Measurements from ENCODE around the gene SOX2.

SOX2 gene

DNA sequence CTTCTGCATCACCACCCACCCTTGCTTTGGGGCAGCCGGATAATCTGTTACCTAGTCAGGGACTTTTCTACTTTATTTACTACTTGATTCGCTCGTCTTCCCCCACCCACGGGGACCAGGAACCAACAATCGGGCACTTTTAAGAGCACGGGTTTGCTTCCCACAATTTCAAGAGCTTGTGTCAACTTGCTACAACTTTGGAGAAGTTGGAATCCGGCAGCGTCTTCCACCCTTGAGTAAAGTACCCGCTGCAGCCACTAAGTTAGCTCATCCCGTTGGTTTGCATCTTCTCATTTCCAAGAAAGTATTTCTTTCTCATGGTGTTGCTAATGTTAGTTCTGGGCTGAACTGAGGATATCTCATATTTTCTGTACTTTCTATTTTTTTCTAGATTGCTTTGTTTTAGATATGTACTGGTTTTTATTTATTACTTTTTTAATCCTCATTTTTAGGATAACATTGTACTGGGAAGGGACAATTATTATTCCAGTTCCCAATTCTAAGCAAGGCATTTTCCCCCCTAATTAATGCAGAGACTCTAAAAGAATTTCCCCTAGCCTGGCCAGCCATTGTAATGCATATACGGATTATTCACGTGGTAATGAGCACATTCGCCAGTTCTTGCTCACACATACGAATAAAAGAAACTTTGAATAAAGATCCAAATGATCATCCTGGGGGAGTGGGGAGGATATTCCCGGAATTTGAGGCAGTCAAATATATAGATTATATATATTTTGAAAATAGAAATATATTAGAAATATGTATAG is 4.0 kb downstream of the SOX2 start:
- TF ChIP-seq POLR2AphosphoS5 (IDR thresholded peaks at IDR 0.05; ENCODE audit: low read depth, low read length), result no peak; the same call in 1 of the 2 replicates
- TF ChIP-seq SIN3A (IDR thresholded peaks at IDR 0.05; ENCODE audit: borderline replicate concordance, insufficient read depth, low read length), result no peak
- no peak for TF ChIP-seq TAF1 (IDR thresholded peaks at IDR 0.05; ENCODE audit: borderline replicate concordance, insufficient read depth, low read length)
- TF ChIP-seq, protein P1, sequence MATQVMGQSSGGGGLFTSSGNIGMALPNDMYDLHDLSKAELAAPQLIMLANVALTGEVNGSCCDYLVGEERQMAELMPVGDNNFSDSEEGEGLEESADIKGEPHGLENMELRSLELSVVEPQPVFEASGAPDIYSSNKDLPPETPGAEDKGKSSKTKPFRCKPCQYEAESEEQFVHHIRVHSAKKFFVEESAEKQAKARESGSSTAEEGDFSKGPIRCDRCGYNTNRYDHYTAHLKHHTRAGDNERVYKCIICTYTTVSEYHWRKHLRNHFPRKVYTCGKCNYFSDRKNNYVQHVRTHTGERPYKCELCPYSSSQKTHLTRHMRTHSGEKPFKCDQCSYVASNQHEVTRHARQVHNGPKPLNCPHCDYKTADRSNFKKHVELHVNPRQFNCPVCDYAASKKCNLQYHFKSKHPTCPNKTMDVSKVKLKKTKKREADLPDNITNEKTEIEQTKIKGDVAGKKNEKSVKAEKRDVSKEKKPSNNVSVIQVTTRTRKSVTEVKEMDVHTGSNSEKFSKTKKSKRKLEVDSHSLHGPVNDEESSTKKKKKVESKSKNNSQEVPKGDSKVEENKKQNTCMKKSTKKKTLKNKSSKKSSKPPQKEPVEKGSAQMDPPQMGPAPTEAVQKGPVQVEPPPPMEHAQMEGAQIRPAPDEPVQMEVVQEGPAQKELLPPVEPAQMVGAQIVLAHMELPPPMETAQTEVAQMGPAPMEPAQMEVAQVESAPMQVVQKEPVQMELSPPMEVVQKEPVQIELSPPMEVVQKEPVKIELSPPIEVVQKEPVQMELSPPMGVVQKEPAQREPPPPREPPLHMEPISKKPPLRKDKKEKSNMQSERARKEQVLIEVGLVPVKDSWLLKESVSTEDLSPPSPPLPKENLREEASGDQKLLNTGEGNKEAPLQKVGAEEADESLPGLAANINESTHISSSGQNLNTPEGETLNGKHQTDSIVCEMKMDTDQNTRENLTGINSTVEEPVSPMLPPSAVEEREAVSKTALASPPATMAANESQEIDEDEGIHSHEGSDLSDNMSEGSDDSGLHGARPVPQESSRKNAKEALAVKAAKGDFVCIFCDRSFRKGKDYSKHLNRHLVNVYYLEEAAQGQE (IDR thresholded peaks at IDR 0.05; ENCODE audit: insufficient read depth in 1 of 2, low read depth in 2 of 2, low read length in 2 of 2), result no peak
- TF ChIP-seq FOXP2 (optimal IDR thresholded peaks at IDR 0.05; ENCODE audit: borderline replicate concordance, extremely low read depth, extremely low read length, insufficient read depth), result no peak

DNA sequence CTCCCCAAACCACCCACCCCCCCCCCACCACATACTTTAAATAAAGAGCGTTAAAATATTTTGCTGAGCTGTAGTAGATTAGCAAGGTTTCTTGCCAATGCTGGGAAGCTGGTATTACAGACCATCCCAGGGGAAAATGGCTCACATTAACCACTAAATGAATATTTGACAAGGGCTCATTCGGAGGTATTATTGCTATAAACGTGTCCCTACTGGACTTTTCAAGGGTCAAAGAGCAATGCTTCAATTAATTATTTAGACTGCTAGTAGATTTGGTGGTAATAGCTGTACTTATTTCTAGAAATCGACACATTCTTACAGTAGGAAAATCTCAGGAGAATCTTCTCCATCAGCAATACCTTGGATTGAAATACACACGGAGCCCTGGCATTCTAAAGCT is 5.2 kb downstream of the SOX2 start:
- TF ChIP-seq TAF1 (IDR thresholded peaks at IDR 0.05; ENCODE audit: borderline replicate concordance, insufficient read depth, low read length), result no peak
- no peak for TF ChIP-seq SIN3A (IDR thresholded peaks at IDR 0.05; ENCODE audit: borderline replicate concordance, insufficient read depth, low read length)
- TF ChIP-seq, protein P1 (IDR thresholded peaks at IDR 0.05; ENCODE audit: insufficient read depth in 1 of 2, low read depth in 2 of 2, low read length in 2 of 2), result no peak
- TF ChIP-seq POLR2AphosphoS5 (IDR thresholded peaks at IDR 0.05; ENCODE audit: low read depth, low read length), result no peak
- TF ChIP-seq FOXP2 (optimal IDR thresholded peaks at IDR 0.05; ENCODE audit: borderline replicate concordance, extremely low read depth, extremely low read length, insufficient read depth), result no peak

DNA sequence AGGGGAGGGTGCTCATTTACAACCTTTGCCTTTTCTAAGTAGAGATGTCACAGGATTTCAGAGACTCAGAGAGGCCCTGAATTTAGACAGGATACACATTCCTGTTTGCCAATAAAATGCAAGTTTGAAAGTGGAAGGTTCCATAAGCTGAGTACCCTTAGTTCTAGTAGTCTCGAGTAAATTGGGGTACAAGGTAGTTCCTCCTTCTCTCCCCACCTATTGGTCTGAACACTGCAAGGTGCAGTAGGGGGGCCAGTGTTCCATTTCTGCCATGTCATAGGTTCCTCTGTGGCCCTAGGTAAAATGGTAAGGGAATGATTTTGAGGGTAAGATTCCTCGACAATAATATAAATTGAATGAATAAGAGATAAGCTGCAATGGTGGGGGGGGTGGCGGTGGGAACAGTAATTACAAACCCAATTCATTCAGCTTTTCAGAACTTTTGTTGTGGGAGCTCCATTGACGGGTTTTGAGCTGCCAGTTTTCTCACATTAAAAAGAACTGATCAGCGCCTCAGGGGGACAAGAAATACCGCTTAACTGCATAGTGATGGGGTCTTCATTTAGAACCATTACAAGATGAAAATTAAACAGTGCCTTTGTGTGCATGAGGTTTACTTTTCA is 5.9 kb downstream of the SOX2 start:
- TF ChIP-seq TAF1 (IDR thresholded peaks at IDR 0.05; ENCODE audit: borderline replicate concordance, insufficient read depth, low read length) (no peak), SIN3A (IDR thresholded peaks at IDR 0.05; ENCODE audit: borderline replicate concordance, insufficient read depth, low read length) (no peak), FOXP2 (optimal IDR thresholded peaks at IDR 0.05; ENCODE audit: borderline replicate concordance, extremely low read depth, extremely low read length, insufficient read depth) (no peak), POLR2AphosphoS5 (IDR thresholded peaks at IDR 0.05; ENCODE audit: low read depth, low read length) (no peak)
- TF ChIP-seq, protein P1 (IDR thresholded peaks at IDR 0.05; ENCODE audit: insufficient read depth in 1 of 2, low read depth in 2 of 2, low read length in 2 of 2), result no peak

DNA sequence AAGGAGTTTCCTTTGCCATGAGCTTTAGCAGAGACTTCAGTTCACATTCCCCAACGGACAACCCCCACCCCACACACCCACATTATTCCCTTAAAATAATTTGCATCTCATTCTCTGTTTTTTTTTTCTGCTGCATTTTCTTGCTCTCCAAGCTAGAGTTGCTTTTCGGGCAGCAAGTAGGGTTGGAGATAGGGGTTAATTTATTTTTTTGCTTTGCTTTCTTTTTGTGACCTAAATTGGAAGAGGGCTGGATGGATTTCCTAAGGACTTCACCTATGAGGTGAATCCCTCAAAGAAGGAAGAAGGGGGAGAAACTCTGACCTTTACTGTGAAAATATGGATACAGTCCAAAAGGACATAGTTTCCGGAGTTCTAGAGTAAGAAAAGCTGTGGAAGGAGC is 6.6 kb downstream of the SOX2 start:
- TF ChIP-seq SIN3A (IDR thresholded peaks at IDR 0.05; ENCODE audit: borderline replicate concordance, insufficient read depth, low read length), result no peak
- no peak for TF ChIP-seq POLR2AphosphoS5 (IDR thresholded peaks at IDR 0.05; ENCODE audit: low read depth, low read length)
- TF ChIP-seq, protein P1 (IDR thresholded peaks at IDR 0.05; ENCODE audit: insufficient read depth in 1 of 2, low read depth in 2 of 2, low read length in 2 of 2), result no peak
- TF ChIP-seq TAF1 (IDR thresholded peaks at IDR 0.05; ENCODE audit: borderline replicate concordance, insufficient read depth, low read length), result no peak
- no peak for TF ChIP-seq FOXP2 (optimal IDR thresholded peaks at IDR 0.05; ENCODE audit: borderline replicate concordance, extremely low read depth, extremely low read length, insufficient read depth)
